Mononuclear cell (primary cell): ENCODE results near the gene KLHL18. TPM values are rescaled to one million over a fixed set of nuclear protein-coding genes. Genes with fewer than 3 reads are reported as not detected.
"Not testable (repeated sequence)": the region's sequence is repeated elsewhere in the genome, so short reads cannot be mapped to it uniquely, and the experiment has no call there.

ENCODE experiments used
- H3K27me3 ChIP-seq: 2 replicates; pipeline ENCODE4 v1.6.0; 2011; ENCODE audit warnings: low read length, control low read depth; ENCODE audit not compliant: insufficient read depth
- H3K4me1 ChIP-seq: 2 replicates; pipeline ENCODE4 v1.5.1; 2011; ENCODE audit warnings: mild to moderate bottlenecking, low read length, control low read depth; ENCODE audit not compliant: insufficient read depth
- H3K4me3 ChIP-seq: 2 replicates; pipeline ENCODE4 v1.5.1; 2011; ENCODE audit warnings: mild to moderate bottlenecking, low read length, moderate library complexity
- H3K9me3 ChIP-seq: 2 replicates; pipeline ENCODE4 v1.5.1; 2011; ENCODE audit warnings: low read depth, mild to moderate bottlenecking, control low read depth, low read length
- total RNA-seq: library from RNA; depleted of rRNA; stranded (reverse); fragments of >200 nt; gene quantifications from one replicate; pipeline ENCODE4 v1.2.3, GENCODE V29; 2012

KLHL18 gene
- total RNA-seq, 1 donor = 14.2 TPM

DNA sequence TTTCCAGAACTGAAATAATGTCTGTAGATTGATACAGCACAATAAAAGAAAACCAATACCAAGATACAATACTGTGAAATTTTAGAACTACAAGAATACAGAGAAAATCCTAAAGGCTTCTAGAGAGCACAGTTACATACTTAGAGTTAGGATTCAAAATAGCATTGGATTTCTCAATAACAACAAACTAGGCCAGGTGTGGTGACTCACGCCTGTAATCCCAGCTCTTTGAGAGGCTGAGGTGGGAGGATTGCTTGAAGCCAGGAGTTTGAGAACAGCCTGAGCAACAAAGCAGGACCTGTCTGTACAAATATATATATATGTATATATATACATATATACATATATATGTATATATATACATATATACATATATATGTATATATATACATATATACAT is 33.4 kb downstream of the KLHL18 start:
- peaks cover 31% of the 10 kb centered on the region for H3K4me1 ChIP-seq
- not testable (repeated sequence) for H3K9me3 ChIP-seq, H3K27me3 ChIP-seq, H3K4me3 ChIP-seq

DNA sequence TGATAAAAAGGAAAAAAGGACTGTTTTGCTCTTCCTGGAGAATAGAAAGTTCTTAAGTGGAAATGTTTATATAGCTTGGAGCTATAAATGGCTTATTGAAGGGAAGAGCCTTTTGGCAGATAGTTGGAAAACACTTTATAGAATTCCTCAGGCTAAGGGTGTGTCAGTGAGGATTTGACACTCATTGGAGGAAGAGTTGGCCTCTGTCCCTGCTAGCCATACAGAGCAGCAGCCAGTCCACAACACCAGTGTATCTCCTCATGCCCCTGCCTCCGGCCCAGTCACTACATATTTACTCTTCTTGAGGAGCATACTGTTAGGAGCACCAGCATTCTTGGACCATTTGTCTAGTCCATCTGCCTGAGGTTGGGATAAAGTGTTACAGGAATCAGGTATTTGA is 36.2 kb downstream of the KLHL18 start:
- H3K27me3 ChIP-seq = no peaks in the 10 kb centered on the region
- no peak overlapping the region for H3K4me3 ChIP-seq
- H3K9me3 ChIP-seq = no peaks in the 10 kb centered on the region
- peaks cover 18% of the 10 kb centered on the region for H3K4me1 ChIP-seq

DNA sequence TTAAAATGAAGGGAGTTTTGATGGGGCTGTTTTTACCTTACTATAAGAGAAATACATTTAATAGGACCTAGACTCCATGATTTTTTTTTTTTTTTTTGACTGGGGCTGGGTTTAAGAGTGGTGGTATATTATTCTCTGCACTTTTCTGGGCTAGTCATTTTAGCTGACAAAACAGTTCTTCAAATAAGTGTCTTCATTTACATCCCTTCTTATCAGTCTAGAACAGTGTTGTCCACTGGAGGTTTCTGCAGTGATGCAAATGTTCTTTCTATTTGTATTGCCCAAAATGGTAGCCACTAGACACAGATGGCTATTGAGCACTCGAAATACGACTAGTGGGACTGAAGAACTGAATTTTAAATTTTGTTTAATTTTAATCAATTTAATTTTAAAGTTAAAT is 37.2 kb downstream of the KLHL18 start:
- Histone ChIP-seq H3K27me3 (no peaks in the 10 kb centered on the region), H3K9me3 (no peaks in the 10 kb centered on the region), H3K4me3 (no peak overlapping the region), H3K4me1 (peaks cover 8% of the 10 kb centered on the region)

DNA sequence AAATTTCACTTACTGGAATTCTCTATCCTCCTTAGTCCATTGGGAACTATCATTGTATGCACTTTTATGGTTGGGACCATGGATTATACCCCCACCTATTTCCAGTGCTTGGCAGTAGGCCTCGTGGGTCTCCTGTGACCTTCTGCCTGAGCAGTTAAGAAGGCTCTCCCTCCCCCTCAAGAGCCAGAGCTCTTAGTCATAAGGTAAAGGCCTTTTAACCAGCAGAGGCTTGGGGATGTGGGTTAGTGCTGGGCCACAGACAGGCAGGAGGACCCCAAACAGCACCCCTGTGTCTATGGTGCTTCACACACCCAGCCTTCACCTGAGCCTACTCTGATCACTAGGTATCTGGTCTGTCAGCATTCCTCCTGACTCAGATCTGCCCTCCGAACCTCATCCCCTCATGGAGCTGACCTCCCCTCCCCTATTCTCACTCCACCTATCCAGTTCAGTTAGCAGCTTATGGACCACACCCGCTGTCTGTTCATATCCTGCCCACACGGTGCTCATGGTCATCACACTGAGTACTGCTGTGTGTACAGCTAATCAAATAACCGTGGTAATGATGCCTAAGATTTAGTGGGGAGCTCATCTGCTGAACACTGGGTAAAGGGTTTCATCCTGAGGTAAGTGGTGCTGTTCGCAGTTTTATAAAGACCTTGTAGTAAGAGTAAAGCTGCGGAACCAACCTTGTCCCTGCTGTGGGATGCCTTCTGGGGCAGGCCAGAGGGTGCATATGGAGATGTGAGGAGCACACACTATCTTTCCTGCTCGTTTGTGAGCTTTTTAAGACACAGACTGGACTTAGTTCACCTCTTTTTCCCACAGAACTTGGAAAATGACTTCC is 40.9 kb downstream of the KLHL18 start:
- no peaks in the 10 kb centered on the region for H3K27me3 ChIP-seq
- H3K4me3 ChIP-seq = no peak overlapping the region
- no peaks in the 10 kb centered on the region for H3K4me1 ChIP-seq
- no peaks in the 10 kb centered on the region for H3K9me3 ChIP-seq

DNA sequence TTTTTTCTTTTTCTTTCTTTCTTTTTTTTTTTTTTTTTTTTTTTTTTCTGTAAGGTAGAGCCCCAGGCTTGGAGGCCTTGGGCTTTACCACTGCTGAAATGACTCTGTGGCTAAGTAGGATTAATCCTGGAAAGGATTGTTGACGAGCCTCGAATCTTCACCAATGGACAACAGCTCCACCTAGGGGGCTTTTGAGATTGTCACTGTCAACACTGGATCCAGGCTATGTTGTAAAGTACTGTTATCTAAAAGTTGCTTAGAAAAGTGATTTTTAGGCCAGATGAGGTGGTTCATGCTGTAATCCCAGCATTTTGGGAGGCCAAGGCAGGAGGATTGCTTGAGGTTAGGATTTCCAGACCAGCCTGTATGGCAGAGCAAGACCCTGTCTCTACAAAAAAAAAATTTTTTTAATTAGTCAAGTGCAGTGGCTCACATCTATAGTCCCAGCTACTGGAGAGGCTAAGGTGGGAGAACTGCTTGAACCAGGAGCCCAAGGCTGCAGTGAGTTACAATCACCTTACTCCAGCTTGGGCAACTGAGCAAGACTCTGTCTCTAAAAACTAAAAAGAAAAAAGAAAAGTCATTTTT is 41.6 kb downstream of the KLHL18 start:
- Histone ChIP-seq H3K9me3 (no peaks in the 10 kb centered on the region), H3K4me3 (no peak overlapping the region), H3K27me3 (no peaks in the 10 kb centered on the region), H3K4me1 (no peaks in the 10 kb centered on the region)

DNA sequence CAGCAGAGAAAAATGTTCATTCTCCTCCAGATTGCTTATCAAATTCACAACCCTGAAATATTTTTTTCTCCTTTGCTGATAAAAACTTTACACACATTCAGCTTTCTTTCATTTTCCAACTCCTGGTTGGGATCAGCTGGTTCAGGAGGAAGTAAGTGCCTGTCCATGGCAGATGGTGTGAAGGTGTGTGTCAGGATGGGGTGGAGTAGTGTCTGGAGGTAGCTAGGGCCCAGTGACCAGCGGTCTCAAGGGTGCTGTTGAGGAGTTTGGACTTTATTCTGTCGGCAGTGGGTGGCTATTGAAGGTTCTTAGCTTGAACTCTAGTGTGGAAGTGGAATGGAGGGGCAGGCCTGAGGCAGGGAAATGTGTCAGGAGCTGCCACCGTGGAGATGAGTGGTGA is 51.2 kb downstream of the KLHL18 start:
- H3K4me1 ChIP-seq = no peaks in the 10 kb centered on the region
- no peak overlapping the region for H3K4me3 ChIP-seq
- no peaks in the 10 kb centered on the region for H3K27me3 ChIP-seq
- no peaks in the 10 kb centered on the region for H3K9me3 ChIP-seq

DNA sequence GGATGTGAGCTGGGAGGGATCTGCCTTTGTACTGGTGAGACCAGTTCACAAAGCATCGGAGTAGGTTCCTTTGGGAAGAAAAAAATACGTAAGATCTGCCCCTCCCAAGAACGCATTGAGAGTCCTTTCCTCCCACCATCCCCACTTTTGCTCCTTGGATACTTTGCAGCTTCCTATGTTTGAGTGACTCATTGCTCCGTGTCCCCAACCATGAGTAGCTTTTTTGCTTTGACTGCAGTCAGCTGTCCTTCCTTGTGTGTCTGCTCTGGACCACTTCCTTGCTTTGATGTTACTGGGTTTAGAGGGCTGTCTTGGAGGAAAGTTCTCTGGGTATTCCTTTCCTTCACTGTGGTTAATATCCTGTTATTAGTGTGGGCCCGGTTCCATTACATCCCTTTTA is 54.9 kb downstream of the KLHL18 start:
- no peaks in the 10 kb centered on the region for H3K27me3 ChIP-seq
- H3K4me3 ChIP-seq = no peak overlapping the region
- H3K9me3 ChIP-seq = no peaks in the 10 kb centered on the region
- no peaks in the 10 kb centered on the region for H3K4me1 ChIP-seq

DNA sequence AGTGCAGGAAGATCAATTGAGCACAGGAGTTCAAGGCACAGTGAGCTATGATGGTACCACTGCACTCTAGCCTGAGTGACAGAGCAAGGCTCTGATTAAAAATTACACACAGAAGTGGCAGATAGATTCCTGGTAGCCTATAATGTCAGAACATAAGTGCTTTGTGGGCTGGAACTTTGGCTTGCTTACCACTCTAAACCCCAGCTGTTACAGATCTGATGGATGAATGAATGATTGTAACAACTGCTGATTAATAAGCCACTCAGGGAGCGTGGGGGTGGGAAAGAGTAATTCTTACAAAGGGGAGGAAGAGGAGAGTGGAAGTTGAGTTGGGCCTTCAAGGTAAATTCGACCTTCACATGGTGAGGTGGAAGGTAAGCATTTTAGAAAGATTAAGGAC is 57.2 kb downstream of the KLHL18 start:
- no peaks in the 10 kb centered on the region for H3K27me3 ChIP-seq
- no peak overlapping the region for H3K4me3 ChIP-seq
- H3K4me1 ChIP-seq = no peaks in the 10 kb centered on the region
- no peaks in the 10 kb centered on the region for H3K9me3 ChIP-seq

DNA sequence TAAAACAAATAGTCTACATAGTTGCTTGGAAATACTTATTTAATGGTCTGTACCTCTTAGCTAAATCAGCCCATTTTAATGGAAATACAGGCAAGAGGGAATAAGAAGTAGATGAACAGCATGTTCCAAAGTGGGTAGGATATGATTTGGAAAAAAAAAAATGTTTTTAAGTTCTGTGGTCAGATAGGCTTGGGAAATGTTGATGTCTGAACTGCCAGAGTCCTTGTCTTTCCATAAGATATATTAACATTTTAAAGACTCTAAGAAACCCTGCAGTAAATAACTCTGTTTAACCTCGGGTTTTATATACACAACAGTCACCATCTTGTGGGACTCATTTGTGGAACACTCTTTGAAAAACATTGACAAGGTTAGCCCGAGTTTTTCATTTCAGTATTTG is 58.1 kb downstream of the KLHL18 start:
- no peaks in the 10 kb centered on the region for H3K9me3 ChIP-seq
- no peaks in the 10 kb centered on the region for H3K27me3 ChIP-seq
- H3K4me3 ChIP-seq = no peak overlapping the region
- H3K4me1 ChIP-seq = peaks cover 1% of the 10 kb centered on the region

DNA sequence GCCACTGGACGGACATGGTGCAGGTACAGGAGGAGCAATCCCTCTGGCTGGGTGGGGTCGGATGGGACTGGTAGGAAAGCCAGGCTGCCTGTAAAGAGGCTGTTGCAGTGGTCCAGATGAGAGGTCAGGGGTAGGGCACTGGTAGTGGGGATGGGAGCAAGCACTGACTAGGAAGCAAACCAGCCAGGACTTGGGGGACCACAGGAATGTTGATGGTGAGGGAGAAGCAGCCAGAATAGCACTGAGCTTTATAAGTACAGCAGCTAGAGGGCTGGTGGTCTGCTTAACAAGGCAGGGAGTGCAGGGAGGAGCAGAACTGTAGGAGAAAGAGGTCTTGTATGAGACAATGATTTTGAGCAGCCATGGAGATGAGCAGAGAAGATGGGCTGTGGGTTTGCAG is 59.4 kb downstream of the KLHL18 start:
- no peaks in the 10 kb centered on the region for H3K9me3 ChIP-seq
- peaks cover 14% of the 10 kb centered on the region for H3K4me1 ChIP-seq
- H3K4me3 ChIP-seq = no peak overlapping the region
- no peaks in the 10 kb centered on the region for H3K27me3 ChIP-seq

DNA sequence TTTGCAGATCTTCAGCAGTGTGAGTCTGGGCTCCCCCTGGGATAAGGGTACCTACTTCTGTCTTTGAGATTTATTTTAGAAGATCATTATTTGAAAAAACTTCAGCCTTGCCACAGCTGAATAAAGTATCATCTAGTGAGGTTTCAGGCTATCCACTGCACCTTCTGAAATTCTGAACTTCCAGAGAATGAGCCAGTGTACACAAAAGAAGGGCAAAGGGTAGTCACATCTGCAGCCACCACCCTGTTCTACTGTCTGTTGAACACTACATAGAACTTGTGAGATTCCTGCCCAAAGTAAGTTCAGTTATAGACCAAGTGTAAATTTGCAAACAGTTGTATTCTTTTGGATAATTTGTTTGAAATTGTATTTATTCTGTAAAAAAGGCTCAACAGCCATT is 60.1 kb downstream of the KLHL18 start:
- Histone ChIP-seq H3K4me3 (no peak overlapping the region), H3K9me3 (no peaks in the 10 kb centered on the region), H3K27me3 (no peaks in the 10 kb centered on the region), H3K4me1 (peaks cover 19% of the 10 kb centered on the region)

DNA sequence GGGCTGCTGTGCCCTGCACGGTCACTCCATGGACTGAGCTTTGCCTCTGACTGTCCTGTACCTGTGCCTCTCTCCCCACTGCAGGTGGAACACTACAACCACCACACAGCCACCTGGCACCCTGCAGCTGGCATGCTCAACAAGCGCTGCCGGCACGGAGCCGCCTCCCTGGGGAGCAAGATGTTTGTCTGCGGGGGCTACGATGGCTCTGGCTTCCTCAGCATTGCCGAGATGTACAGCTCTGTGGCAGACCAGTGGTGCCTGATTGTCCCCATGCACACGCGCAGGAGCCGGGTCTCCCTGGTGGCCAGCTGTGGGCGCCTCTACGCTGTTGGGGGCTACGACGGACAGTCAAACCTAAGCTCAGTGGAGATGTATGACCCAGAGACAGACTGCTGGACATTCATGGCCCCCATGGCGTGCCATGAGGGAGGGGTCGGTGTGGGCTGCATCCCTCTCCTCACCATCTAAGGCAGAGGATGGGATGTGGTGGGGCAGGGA is 60.8 kb downstream of the KLHL18 start:
- H3K4me3 ChIP-seq = no peak overlapping the region
- H3K27me3 ChIP-seq = no peaks in the 10 kb centered on the region
- no peaks in the 10 kb centered on the region for H3K9me3 ChIP-seq
- peaks cover 19% of the 10 kb centered on the region for H3K4me1 ChIP-seq

DNA sequence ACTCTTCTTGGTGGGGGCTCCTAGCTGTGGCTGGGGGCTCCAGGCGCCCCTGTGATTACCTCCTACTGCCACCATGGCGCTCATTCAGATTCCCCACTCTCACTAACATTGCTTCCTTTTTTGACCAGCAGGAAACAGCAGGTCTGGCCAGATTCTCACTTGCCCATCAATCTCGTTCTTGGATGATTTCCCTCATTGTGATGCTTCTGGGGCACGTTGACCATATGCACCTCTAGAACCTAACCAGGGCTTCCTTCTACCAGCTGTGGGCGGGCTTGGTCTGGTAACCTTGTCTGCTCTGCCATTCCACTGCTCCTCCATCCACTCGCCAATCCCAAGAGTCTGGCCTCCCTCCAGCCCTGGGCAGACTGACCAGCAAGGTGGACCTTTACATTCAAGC is 62.2 kb downstream of the KLHL18 start:
- H3K27me3 ChIP-seq = no peaks in the 10 kb centered on the region
- H3K9me3 ChIP-seq = no peaks in the 10 kb centered on the region
- H3K4me3 ChIP-seq = no peak overlapping the region
- H3K4me1 ChIP-seq = peaks cover 19% of the 10 kb centered on the region

DNA sequence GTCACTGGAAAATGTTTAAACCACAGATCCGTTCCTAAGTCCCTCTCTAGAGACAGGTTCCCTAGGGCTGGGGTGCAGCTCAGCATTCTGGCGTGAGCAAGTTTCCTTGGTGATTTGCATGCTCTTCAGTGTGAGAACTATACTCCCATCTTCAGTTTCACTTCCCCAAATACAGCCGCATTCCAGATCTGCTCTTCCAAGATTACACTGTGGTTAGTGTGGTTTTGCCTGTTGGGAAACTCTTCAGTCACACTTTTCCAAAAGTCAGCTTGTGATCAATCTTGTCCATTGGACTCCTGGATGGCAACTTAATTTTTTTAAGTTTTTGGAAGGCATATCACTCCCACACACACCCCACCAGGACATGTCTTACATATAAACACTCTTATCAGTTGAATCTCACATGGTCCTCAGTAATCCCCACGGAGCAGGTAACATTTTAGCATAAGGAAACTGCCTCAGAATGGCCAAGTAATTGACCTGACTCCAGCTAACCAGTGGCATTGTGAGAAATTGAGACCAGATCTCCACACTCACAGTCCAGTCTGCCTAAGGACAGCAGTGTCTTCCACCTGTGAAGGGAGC is 64.6 kb downstream of the KLHL18 start:
- Histone ChIP-seq H3K9me3 (no peaks in the 10 kb centered on the region), H3K4me1 (peaks cover 19% of the 10 kb centered on the region), H3K4me3 (no peak overlapping the region), H3K27me3 (no peaks in the 10 kb centered on the region)

DNA sequence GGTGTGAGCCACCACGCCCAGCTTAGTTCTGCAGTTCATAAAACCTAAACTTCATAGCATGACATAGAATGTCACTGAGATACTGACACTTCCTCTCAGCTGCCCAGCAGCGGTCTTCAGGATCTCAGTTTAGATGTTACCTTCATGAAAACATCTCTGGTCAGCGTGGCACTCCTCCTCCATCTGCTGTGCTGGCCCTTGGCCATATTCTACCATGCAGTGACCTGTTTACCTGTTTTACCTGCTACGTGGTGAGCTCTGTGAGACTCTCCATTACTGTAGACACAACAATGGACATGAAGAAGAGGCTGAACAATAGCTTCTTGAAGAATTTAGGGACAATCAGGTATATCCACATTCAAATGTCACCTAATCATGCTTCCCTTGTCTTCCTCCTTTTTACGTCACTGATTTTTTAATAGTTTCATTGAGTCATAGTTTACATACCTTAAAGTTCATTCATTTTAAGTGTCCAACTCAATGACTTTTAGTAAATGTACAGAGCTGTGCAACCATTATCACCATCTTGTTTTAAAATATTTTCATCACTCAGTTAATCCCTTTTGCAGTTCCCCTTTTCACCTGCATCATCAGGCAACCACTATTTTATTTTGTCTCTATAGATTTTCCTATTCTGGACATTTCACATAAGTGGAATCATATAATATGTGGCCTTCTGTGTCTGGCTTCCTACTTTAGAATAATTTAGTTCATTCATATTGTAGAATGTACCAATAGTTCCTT is 65.8 kb downstream of the KLHL18 start:
- H3K27me3 ChIP-seq = no peaks in the 10 kb centered on the region
- peaks cover 19% of the 10 kb centered on the region for H3K4me1 ChIP-seq
- H3K4me3 ChIP-seq = no peak overlapping the region
- no peaks in the 10 kb centered on the region for H3K9me3 ChIP-seq
